ENCODE results near the gene HOXB1. TPM values are rescaled to one million over a fixed set of nuclear protein-coding genes. Genes with fewer than 3 reads are reported as not detected.

Gene HOXB1
- total RNA-seq, 2 experiments from 2014 or later = not detected

DNA sequence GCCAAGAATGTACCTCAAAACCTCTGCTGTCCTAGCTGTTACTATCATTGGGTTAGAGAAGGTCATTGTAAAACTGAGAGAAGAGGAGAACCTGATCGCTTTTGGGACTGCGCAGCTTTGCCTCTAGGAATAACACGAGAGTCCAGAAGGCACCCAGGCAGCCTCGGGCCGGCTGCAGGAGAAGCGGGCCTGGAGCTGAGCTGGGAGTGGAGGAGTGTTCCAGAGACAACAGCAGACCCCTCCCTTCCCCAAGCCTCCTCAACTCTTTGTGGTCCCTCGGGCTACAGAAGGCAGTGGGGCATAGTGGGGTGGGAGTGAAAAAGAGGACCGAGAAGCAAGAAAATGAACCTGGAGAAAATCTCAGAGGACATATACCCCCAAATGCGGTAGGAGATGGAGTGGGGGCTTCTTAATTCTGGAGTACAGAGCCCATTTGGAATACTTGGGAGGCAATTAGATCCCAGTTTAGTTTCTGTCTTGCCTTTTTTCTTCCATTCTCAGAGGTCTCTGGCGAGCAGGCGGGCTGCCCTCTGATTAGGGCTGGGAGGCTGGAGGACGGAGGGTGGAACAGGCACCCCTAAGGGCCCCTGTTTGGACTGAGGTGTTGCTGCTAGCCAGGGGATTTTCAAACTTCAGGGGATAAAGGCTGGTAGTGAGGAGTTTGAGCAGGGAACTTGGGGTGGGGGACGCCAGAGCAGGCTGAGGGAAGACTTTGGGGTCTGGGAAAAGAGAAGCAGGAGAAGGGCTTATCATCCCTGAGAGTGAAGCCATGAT is 27.4 kb upstream of the HOXB1 start:
- no peak overlapping the region for H3K27ac Mint-ChIP-seq
- ATAC-seq = no peak

DNA sequence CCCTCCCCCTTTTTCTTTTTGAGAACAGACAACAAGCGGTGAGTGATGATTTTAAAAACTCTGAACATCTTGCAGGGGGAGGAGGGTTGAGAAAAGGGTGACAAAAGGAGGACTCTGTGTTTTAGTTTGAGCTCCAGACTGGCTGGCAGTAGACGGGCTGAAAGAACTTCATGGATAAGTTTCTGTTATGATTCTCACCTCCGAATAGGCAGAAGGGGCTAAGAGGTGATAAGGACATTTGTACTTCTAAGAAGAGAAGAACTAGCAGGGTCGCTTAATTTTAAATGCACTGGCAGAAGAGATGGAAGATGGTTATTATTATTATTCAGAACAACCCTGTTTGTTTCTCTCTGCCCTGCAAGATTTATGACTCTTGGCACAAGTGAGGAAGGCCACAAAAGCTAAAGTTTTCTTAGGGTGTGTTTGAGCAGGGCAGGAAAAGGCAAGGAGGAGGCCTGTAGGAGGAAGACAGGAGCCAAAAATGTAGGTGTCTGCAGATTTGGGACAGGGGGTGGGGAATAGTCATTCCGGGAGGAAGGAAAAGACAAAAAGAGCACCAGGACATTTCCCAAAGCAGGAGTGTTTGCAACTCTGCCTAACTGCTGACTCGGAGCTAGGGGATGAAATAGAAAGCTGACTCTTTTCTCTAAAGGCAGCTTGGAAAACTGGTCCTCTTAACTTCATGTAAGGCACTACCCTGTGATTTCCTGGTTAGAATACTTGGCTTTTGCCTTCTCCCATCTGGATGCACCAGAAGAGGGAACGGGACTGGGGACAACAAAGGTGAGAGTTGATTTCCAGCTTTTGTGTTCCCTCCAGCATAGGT is 26.0 kb upstream of the HOXB1 start:
- H3K4me3 Mint-ChIP-seq = no peak overlapping the region
- DNase-seq (no peak), ATAC-seq (no peak)
- H3K4me1 Mint-ChIP-seq (ENCODE audit: low read depth) = peaks cover 22% of the 10 kb centered on the region
- H3K36me3 Mint-ChIP-seq (ENCODE audit: low read depth) = peaks cover 8% of the 10 kb centered on the region
- H3K9me3 Mint-ChIP-seq (ENCODE audit: insufficient read depth) = no peaks in the 10 kb centered on the region
- peaks cover 13% of the 10 kb centered on the region for H3K27me3 Mint-ChIP-seq (ENCODE audit: low read depth)
- ChIA-PET POLR2A (interaction anchor here (0.9 kb wide), 1 partner anchor 10 kb away, joined by 3 read pairs; no protein-coding TSS in a partner anchor), CTCF (interaction anchor here (1.1 kb wide), 1 partner anchor 64 kb away, joined by 4 read pairs; no protein-coding TSS in a partner anchor)
- no peak overlapping the region for H3K27ac Mint-ChIP-seq

More for the DNA sequence above, 27.4 kb upstream of the HOXB1 start:
- Mint-ChIP-seq H3K9me3 (ENCODE audit: insufficient read depth) (no peaks in the 10 kb centered on the region), H3K36me3 (ENCODE audit: low read depth) (peaks cover 10% of the 10 kb centered on the region), H3K27me3 (ENCODE audit: low read depth) (peaks cover 13% of the 10 kb centered on the region), H3K4me1 (ENCODE audit: low read depth) (peaks cover 30% of the 10 kb centered on the region), H3K4me3 (no peak overlapping the region)
- DNase-seq = no peak
- ChIA-PET POLR2A (no interaction called here), CTCF (interaction anchor here (0.6 kb wide), 1 partner anchor 550 kb away, joined by 3 read pairs; no protein-coding TSS in a partner anchor)

DNA sequence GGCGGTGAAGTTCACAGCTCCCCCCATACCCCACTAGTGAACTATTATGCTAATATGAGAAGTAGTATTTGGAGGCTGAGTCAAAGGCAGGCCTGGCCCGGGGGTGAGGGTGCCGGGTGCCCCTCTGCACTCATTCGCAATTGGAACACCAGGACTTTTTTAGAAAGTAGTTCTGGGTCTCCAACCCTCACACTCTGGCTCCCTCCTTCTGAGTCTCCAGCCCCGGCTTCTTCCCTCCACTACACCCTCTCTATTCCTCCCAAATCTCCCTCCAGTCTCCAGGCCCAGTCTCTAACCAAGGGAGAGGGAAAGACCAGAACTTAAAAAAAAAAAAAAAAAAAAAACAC is 25.4 kb upstream of the HOXB1 start:
- peaks cover 13% of the 10 kb centered on the region for H3K27me3 Mint-ChIP-seq (ENCODE audit: low read depth)
- no peak overlapping the region for H3K4me3 Mint-ChIP-seq
- DNase-seq (no peak), ATAC-seq (no peak)
- ChIA-PET CTCF (interaction anchor here (0.5 to 1.2 kb wide), 3 partner anchors 46 to 204 kb away, joined by 3 to 4 read pairs (median 3); no protein-coding TSS in a partner anchor), POLR2A (interaction anchor here (0.9 kb wide), 1 partner anchor 10 kb away, joined by 3 read pairs; no protein-coding TSS in a partner anchor)
- H3K9me3 Mint-ChIP-seq (ENCODE audit: insufficient read depth) = no peaks in the 10 kb centered on the region
- H3K27ac Mint-ChIP-seq = no peak overlapping the region
- peaks cover 16% of the 10 kb centered on the region for H3K4me1 Mint-ChIP-seq (ENCODE audit: low read depth)
- peaks cover 6% of the 10 kb centered on the region for H3K36me3 Mint-ChIP-seq (ENCODE audit: low read depth)

DNA sequence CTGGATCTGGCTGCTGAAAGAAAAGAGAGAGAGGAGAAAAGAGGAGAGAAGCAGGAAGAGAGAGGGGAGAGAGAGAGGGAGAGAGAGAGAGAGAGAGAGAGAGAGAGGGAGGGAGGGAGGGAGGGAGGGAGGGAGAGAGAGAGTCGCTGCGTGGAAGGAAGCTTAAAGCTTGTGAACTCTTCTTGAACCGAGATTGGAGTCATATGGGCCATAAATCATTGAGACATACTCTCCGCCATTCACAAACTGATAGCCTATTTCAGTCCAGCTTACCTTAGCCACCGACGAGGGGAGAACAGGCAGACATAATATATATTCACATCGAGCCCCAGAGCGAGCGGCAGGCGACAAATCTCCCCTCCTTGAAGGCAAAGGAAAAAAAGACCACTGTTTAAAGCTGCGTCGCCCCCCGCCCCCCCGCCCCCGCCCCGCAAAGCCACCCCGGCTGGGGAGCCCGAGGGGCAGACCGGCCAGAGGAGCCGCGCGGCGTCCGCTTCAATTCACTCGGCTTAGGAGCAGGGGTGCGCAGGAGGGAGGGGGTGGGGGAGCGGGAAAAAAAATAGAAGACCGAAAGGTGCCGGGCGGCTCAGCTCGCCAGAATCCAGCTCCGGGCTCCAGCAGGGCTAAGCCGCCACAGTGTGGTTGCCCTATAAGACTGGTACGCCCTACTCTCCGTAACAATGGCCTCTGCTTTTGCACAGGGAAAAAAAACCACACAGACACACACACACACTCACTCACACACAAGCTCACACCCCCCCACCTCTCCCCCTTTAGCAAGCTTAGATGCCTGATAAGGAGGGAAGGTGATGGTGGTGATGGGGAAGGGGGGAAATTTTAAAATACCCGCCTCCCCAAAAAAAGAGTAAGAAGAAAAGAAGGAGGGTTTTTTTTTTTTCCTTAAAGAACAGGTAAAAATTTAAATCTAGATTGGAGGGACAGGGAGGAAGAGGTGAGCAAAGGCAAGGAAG is 24.7 kb upstream of the HOXB1 start:
- H3K27ac Mint-ChIP-seq = peak overlapping the region; percentile 67
- CTCF ChIA-PET = interaction anchor here (0.5 to 1.2 kb wide), 3 partner anchors 47 to 204 kb away, joined by 3 read pairs; no protein-coding TSS in a partner anchor

DNA sequence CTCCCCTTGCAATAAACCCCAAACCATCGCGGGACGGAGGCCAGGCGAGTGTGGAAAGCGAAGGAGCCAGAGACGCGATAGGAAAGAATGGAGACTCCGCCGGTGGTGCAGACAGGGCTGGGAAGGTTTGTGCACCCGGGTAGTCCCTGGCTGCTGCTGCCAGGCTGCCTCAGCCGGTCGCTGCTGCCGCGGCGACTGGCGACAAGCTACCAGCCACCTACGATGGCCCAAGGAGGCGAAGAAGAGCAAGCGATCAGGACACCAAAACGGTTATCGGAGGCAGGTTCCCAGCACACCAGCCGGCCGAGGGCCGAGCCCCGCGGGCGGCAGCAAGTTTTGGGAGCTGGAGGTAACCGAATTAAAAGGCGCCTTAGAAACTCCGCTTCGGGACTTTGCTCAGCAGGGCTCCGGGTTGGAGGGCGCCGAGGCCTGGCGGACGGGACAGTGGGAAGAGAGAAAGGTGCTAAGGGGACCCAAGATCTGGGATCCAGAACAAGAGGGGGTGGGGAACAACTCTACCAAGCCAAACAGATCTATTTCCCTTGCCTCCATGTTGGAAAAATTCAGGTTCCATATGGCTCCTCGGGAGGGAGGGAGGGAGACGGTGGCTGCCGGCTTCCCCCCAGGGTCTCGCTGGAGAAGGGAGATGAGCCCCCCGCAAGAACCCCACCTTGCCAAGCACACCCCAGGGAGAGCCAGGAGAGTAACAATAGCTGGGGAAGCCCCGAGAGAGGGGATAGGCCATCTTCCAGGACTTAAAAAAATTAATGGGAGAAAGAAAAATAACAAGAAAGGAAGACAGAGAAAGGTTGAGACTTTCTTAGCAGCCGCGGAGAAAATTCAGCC is 23.8 kb upstream of the HOXB1 start:
- Mint-ChIP-seq H3K27me3 (ENCODE audit: low read depth) (peaks cover 13% of the 10 kb centered on the region), H3K4me3 (peak overlapping the region; percentile 60), H3K27ac (peak overlapping the region; percentile 67), H3K9me3 (ENCODE audit: insufficient read depth) (no peaks in the 10 kb centered on the region), H3K36me3 (ENCODE audit: low read depth) (peaks cover 4% of the 10 kb centered on the region), H3K4me1 (ENCODE audit: low read depth) (peaks cover 9% of the 10 kb centered on the region)
- CTCF ChIA-PET = interaction anchor here (1.0 kb wide), 1 partner anchor 54 kb away, joined by 3 read pairs; no protein-coding TSS in a partner anchor
- no peak for DNase-seq
- POLR2A ChIA-PET = interaction anchor here (0.6 kb wide), 1 partner anchor 21 kb away, joined by 3 read pairs; no protein-coding TSS in a partner anchor
- ATAC-seq = no peak

More for the DNA sequence above, 24.7 kb upstream of the HOXB1 start:
- peaks cover 10% of the 10 kb centered on the region for H3K4me1 Mint-ChIP-seq (ENCODE audit: low read depth)
- ATAC-seq (peak; percentile 59), DNase-seq (no peak)
- peaks cover 13% of the 10 kb centered on the region for H3K27me3 Mint-ChIP-seq (ENCODE audit: low read depth)
- peaks cover 4% of the 10 kb centered on the region for H3K36me3 Mint-ChIP-seq (ENCODE audit: low read depth)
- POLR2A ChIA-PET = interaction anchor here (0.9 kb wide), 1 partner anchor 9 kb away, joined by 3 read pairs; no protein-coding TSS in a partner anchor
- H3K4me3 Mint-ChIP-seq = peak overlapping the region; percentile 60
- H3K9me3 Mint-ChIP-seq (ENCODE audit: insufficient read depth) = no peaks in the 10 kb centered on the region

DNA sequence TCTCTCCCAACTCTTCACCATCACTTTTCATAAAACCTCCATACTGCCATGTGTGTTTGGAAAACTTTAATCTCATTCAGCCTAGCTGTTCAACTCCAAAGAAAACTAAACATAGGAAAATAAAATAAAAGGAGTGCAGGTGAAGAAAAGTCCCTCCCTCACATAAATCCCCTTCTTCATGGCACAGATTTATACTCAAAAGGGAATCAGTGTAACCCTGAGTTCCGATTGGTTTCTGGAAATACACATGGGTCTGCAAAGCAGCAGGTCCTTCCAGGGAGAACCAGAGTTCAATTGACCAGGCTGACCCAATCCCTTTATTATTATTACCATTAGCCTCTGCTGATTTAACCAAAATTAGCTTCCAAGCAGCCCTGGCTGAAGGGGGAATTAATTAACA is 23.0 kb upstream of the HOXB1 start:
- DNase-seq (no peak), ATAC-seq (no peak)
- H3K36me3 Mint-ChIP-seq (ENCODE audit: low read depth) = peaks cover 4% of the 10 kb centered on the region
- H3K27me3 Mint-ChIP-seq (ENCODE audit: low read depth) = peaks cover 13% of the 10 kb centered on the region
- H3K9me3 Mint-ChIP-seq (ENCODE audit: insufficient read depth) = no peaks in the 10 kb centered on the region
- H3K4me1 Mint-ChIP-seq (ENCODE audit: low read depth) = peaks cover 11% of the 10 kb centered on the region
- no peak overlapping the region for H3K4me3 Mint-ChIP-seq
- H3K27ac Mint-ChIP-seq = no peak overlapping the region
- POLR2A ChIA-PET = no interaction called here
- CTCF ChIA-PET = no interaction called here

DNA sequence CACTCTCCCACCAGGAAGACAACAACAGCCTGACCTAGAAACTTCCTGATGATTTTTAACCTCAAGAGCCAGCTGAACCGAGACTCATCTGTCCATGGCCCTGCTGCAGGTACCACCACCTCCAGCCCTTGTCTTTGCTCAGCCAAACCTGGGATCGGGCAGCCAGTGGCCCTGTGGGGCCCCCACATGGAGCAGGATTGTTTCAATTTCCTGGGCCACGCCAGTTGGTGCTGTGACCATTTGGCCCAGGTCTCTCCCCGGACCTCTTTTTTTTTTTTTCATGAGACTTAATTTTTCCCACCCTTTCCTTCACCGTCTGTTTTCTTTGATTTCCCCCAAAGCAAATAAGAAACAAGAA is 22.4 kb upstream of the HOXB1 start:
- peaks cover 17% of the 10 kb centered on the region for H3K4me1 Mint-ChIP-seq (ENCODE audit: low read depth)
- H3K9me3 Mint-ChIP-seq (ENCODE audit: insufficient read depth) = no peaks in the 10 kb centered on the region
- DNase-seq (no peak), ATAC-seq (no peak)
- ChIA-PET POLR2A (no interaction called here), CTCF (no interaction called here)
- peaks cover 9% of the 10 kb centered on the region for H3K27me3 Mint-ChIP-seq (ENCODE audit: low read depth)
- H3K36me3 Mint-ChIP-seq (ENCODE audit: low read depth) = peaks cover 4% of the 10 kb centered on the region
- H3K4me3 Mint-ChIP-seq = no peak overlapping the region
- no peak overlapping the region for H3K27ac Mint-ChIP-seq

DNA sequence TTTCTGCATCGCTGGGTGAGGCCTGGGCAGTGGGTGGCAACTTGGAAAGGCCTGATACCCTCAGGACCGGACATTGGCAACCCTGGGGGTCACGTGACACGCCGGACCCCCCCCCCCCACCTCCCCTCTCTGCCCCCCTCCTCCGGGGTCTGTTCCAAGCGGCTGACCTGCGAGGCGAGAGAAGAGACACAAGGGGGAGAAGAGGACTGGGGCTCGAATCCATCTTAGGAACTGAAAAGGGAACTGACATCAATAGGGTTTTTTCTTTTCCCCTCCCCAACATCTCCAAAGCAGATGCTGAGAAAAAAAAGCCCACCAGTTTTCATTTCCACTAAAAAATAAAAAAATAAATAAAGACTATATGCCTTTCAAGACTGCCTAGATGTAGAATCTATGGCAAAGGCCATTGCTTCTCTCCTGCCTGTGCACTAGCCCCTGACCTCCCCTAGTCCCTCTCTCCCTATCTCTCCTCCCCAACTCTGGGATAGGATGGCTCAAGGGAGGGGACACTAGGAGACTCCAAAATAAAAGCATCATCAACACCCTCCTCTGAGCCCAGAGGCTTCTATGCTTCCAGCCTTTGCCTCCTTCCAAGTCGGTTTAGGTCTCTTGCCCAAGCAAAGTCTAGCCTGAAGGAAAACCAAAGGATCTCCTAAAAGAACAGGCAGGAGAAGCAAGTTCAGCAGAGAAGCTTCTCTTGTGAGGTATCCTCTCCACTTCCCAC is 21.8 kb upstream of the HOXB1 start:
- Mint-ChIP-seq H3K27me3 (ENCODE audit: low read depth) (peaks cover 9% of the 10 kb centered on the region), H3K4me1 (ENCODE audit: low read depth) (peaks cover 22% of the 10 kb centered on the region), H3K4me3 (no peak overlapping the region), H3K9me3 (ENCODE audit: insufficient read depth) (no peaks in the 10 kb centered on the region), H3K36me3 (ENCODE audit: low read depth) (peaks cover 7% of the 10 kb centered on the region), H3K27ac (no peak overlapping the region)
- no peak for ATAC-seq
- CTCF ChIA-PET = no interaction called here
- POLR2A ChIA-PET = no interaction called here
- no peak for DNase-seq

DNA sequence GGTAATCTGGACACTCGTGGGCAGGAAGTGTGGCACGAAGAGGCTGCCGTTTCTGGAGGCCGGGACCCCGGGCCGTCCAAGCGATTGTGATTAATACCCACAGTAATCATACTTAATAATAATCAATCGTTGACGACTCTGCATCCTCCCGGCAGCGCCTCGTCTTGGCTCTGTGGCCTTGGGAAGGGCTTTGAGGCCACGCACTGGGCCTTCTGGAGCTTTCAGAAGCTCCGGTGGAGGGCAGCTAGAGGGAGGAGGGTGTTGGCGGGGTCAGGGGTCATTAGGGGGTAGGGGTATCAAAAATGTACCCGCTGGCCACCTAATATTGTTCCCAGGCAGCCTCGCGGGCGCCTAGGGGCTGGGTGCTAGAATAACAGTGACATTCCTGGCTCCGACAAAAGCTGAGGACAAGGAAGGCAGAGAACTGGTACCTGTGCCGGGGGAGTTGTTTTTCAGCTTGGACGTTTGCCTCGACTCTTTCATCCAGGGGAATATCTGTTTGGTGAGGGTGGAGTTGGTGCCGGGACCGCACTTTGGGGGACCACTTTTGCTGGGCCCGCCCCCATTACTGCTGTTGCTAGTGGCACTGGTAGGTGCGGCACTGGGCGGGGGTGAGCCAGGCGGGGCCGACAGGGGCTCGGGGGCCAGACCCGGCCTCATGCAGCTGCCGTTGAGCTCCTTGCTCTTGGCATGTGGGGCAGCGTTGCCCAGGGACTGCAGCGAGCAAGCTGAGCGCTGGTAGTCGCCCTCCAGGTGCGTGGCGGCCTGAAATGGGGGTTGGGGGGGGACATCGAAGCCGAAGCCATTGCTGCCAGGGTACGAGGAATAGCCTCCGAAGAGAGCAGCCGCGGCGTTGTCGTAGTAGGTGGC is 21.0 kb upstream of the HOXB1 start:
- H3K36me3 Mint-ChIP-seq (ENCODE audit: low read depth) = peaks cover 7% of the 10 kb centered on the region
- H3K27ac Mint-ChIP-seq = no peak overlapping the region
- ChIA-PET CTCF (no interaction called here), POLR2A (no interaction called here)
- peaks cover 30% of the 10 kb centered on the region for H3K4me1 Mint-ChIP-seq (ENCODE audit: low read depth)
- peaks cover 8% of the 10 kb centered on the region for H3K27me3 Mint-ChIP-seq (ENCODE audit: low read depth)
- no peak overlapping the region for H3K4me3 Mint-ChIP-seq
- DNase-seq = no peak
- ATAC-seq = no peak
- H3K9me3 Mint-ChIP-seq (ENCODE audit: insufficient read depth) = no peaks in the 10 kb centered on the region

DNA sequence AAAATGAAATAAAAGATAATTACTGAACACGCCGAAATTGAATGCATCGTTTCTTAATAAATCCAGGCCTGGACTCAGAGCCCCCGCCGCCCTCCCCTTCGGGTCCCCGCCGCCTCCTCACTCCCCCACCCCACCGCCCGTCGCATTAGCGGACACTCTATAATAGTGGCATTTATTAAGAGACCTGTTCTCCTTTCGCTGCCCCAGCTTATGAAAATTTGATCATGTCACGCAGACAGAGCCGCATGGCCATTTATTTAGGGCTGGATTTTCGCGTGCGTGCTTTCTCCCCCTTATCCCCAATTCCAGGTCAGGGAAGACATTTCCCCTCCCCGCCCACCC is 20.4 kb upstream of the HOXB1 start:
- DNase-seq = no peak
- no peak overlapping the region for H3K4me3 Mint-ChIP-seq
- H3K27me3 Mint-ChIP-seq (ENCODE audit: low read depth) = peaks cover 2% of the 10 kb centered on the region
- no peaks in the 10 kb centered on the region for H3K9me3 Mint-ChIP-seq (ENCODE audit: insufficient read depth)
- H3K27ac Mint-ChIP-seq = no peak overlapping the region
- no peak for ATAC-seq
- CTCF ChIA-PET = no interaction called here
- peaks cover 37% of the 10 kb centered on the region for H3K4me1 Mint-ChIP-seq (ENCODE audit: low read depth)
- POLR2A ChIA-PET = interaction anchor here (0.6 kb wide), 1 partner anchor 23 kb away, joined by 3 read pairs; no protein-coding TSS in a partner anchor
- peaks cover 7% of the 10 kb centered on the region for H3K36me3 Mint-ChIP-seq (ENCODE audit: low read depth)

All from activated CD8-positive, alpha-beta T cell treated with anti-CD3 and anti-CD28 coated beads, Interleukin-2, amount 10 ng/mL, durations not matched to agents 7 days and 5 days (primary cell).